Fibroblast of skin of back (primary cell): ENCODE results near the gene SNRPA1.

Experiments
- DNase-seq: peaks from one replicate; pipeline ENCODE4 v3.0.0-alpha.2; 2013

The SNRPA1 gene

GRCh38 chr15:101318839-101319238 lies 23.8 kb upstream of the SNRPA1 start:
- no peak for DNase-seq

DNA sequence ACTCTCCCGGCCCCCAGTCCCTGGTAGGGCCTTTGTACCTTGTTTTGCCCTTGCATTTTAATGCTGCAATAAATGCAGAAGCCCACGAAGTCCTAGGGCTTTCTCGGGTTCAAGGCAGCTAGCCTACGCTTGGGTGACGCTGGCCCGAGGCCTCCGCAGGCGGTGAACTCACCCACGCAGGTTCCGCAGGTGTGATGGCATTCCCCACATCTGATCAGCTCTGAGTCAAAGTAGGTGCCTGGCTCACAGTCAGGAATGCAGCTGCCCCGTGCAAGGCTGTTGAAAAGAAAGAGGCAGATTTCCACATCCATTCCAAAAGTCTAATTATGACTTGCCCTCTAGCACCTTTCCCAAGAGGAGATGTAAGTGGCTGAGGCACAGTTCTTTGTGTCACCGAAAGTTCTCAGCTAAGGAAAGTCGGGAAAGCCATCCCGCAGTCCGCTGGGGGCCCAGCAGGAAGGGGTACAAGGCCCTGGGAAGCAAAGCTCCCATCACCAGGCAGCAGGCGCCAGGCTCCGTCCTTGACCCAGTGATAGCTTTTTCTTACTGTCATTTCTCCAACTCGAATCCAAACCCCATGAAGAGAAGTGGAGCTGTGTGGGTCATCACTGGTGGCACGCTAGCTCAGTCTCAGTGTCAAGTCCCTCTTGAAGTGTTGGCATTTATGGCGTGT lies 23.2 kb upstream of the SNRPA1 start:
- no peak for DNase-seq

DNA sequence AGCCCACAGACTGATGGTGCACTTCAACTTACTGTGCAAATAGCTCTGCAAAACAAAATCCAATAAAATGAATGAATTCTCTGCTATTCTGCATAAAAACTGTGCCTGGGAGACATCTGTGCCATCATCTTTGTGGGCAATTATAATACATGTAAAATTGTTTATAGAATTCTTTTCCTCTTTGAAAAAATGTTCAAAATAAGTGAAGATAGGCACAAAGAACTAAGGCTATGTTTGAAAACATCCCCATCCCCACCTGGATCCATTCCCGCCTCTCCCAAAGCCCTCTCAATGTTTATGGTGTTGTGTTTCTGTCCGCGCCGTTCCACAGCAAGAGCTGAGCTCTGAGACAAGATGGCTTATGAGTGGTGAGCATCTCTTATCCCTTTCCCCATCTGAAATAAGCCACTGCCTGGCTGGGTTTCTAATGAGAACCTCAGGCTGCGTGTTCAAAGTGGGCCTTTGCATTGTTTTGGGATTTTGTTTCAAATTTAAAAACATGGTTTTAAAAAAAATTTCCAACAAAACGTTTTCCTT lies 22.4 kb upstream of the SNRPA1 start:
- no peak for DNase-seq

GRCh38 chr15:101316529-101316928 lies 21.5 kb upstream of the SNRPA1 start:
- DNase-seq, result no peak

- DNase-seq, result no peak
Measured at GRCh38 chr15:101315736-101316135, 20.7 kb upstream of the SNRPA1 start.

GRCh38 chr15:101314336-101315125 lies 19.5 kb upstream of the SNRPA1 start:
- DNase-seq, result no peak

DNA sequence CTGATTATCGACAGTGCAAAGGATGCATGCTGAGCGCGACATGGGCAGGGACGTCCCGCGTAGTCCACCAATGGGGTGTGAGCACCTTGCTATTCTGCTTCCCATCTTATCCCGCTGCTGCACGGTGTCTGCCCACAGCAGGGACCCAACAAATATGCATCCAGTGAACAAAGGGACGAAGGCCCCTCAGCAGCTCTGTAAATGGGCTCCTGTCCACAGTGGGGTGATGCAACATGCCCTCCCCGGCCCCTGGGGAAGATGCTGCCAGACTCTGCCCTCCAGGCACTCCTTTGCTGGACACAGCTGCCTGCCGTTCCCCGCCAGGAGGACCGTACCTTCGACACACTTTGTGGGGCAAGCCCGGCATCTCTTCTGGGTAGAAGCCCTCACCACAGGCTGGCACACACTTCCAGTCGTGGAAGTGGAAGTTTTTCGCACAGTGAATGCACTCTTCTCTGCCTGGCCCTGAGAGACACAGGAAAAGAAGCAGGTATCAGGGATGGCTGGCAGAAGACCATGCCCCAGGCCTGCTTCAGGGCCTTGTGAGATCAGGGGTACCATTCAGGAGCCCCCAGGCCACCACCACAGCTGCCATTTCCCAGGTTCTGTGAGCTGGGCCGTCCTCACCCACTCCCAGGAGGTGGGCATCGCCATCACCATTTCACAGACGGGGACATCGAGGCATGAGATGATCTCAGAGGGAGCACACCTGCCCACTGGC lies 18.2 kb upstream of the SNRPA1 start:
- no peak for DNase-seq

DNA sequence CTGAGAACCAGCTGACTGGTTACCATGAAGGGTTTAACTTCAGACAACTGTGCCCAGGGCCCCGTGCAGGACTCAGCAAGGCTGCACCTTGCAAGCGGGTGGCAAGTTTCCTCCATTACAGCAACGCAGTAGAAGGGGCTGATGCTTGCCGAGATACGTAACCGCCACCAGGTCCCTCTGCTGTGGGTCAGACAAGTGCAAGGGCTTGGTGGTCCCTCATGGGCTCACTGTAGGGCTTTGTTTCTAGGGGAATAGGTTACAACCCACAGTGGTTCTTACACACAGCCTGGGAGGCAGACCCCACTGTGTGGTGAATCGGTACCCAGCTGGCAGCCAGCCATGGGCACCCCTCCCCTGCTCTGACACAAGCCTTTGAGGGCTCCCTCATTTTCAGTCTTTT lies 15.5 kb upstream of the SNRPA1 start:
- DNase-seq, result no peak

DNA sequence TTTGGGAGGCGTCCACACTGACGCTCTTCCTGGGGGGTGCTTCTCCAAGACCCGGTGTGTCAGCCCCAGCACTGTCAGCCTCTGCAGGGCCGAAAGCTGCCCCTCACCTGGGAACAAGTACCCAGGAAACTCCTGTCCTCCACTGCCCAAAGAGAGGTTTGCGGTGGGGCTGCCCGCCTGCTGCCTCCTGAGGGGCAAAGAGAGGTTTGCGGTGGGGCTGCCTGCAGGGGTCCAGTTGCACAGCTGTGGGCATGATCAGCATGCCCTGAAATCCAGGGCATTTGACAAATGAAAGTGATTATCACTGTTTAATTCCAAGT lies 15.1 kb upstream of the SNRPA1 start:
- DNase-seq, result no peak

DNA sequence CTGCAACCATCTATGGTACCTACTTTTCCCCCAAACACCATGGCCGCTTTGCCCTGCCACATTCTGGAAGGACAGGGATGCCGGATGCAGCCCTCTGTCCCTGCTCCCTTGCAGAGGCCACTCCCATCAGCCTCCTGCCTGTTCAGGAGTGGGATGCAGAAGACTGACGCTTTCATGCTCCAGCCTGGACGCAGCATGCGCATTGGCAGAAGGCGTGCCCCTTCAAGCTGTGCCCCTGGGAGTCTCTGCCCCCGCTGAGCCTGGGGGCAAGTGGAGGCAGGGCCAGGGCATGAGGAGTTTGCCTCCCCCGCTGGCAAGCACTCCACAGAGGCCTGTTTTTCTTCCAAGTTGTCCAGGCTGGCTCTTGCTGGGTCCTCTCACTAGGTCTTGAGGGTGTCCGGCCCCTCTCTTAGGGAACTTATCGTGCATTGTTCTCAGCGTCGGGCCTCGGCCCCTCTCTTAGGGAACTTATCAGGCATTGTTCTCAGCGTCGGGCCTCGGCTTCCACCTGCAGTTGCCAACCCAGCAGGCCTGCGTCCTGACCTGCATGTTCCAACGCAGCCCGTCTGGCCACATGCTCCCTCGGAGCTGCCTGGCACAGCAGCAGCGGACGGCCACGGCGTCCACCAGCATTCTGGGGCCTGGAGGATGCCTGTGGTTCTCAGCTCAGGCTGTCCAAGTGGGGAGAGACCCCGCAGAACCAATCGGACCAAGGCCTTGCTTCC lies 14.6 kb upstream of the SNRPA1 start:
- no peak for DNase-seq

DNA sequence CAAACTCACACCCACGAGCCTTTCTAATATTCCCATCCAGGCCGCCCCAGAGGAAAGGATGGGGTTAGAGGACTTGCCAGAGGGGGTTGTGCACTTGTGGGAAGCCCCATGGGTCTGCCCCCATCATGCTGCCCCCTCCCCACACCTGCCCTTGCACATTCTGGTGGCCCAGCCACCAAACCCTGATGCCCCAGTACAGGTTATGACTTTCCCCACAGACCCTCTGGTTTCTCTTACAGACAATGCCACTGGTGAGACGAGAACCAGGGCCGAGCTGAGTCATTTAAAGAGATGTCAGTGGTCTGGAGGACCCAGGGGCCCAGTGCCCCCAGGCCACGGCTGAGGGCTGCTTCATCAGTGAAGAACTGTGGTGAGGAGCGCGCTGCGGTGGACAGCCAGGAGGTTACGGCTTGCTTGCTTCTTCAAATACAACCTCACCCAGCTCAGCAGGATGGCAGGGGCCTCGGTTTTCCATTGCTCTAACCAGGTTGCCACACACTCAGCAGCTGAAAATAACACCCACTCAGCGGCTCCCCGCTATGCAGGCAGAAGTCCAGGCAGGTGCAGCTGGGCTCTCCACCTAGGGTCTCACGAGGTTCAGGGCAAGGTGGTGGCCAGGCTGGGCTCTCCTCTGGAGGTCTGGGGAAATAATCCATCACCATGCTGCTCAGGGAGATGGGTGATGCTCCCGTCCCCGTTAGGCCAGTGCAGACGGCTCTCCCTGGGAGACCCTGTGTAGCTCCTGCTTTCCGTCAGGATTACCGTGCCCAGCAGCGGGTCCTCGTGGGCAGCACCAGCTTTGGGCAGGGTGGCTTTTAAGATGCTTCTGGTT lies 13.8 kb upstream of the SNRPA1 start:
- no peak for DNase-seq

DNA sequence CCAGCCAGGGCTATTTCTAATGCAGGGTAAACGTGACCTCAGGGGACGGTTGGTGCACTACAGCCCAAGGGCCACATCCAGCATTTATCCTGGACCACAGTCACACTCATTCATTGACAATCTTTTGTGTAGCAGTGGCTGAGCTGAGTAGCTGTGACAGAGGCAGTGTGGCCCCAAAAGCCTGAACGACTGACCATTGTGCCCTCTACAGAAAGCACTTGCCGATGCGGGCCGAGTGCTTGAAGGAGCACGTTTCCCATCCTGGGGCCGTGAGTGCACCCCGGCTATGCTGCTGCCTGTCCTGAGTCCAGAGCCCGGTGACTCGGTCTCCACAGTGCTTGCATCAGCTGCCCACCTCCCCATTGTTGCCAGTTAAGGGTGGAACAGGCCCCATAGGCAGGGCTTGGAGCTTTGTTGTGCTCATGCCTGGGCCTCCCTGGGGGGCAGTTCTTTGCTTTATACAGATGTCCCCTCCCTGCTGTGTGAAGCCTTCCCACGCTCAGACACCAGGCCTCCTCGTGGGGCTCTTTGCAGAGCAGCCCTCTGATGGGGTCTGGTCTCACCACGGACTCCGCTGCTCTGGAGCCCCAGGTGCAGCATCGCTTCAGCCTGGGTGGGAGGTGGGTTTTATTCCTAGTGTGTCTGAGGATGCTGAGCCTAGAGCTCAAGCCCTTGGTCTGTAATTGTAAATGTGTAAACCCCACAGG lies 13.0 kb upstream of the SNRPA1 start:
- DNase-seq, result no peak

- DNase-seq, result no peak
Measured at GRCh38 chr15:101307048-101307896, 12.2 kb upstream of the SNRPA1 start.

GRCh38 chr15:101306341-101307047 lies 11.4 kb upstream of the SNRPA1 start:
- DNase-seq, result no peak

DNA sequence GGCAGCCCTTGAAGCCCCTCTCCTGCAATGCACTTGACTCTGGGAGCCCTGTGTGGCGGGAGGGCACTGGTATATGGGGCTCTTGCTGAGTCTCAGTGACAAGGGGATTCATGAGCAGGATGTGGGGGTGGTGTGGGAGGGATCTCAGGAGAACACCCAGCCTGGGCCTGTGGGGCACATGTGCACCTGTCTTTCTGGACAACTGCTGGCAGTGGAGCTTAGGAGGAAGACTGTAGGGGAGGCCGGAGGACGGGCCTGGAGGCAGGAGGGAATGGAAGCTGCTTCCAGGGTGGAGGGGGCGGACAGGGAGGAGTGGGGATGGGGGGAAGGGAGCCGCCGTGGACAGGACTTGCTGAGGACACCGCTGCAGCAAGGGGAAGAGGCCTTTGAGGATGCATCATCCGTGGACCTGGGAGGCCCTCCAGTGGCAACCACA lies 10.8 kb upstream of the SNRPA1 start:
- DNase-seq, result no peak

DNA sequence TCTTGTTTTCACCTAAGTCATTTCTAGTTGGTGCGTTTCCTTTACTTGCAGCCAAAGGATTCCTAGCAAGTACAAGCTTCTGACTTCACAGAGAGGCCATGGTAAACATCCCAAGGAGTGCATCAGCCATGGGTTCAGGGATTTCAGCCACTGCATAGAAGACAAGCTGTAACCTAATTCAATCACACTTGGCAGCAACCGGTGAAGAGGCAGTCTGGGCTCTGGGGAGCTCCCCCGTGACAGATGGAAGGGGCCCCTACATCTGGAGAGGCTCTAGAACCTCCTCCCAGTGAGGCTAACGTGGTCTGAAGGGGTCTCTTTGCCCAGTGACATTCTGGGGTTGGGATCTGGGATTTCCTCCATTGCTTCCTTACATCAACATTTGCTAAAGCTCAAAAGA lies 8.4 kb upstream of the SNRPA1 start:
- no peak for DNase-seq

GRCh38 chr15:101296418-101297405 lies 1.7 kb upstream of the SNRPA1 start:
- DNase-seq, result peak; percentile 79

DNA sequence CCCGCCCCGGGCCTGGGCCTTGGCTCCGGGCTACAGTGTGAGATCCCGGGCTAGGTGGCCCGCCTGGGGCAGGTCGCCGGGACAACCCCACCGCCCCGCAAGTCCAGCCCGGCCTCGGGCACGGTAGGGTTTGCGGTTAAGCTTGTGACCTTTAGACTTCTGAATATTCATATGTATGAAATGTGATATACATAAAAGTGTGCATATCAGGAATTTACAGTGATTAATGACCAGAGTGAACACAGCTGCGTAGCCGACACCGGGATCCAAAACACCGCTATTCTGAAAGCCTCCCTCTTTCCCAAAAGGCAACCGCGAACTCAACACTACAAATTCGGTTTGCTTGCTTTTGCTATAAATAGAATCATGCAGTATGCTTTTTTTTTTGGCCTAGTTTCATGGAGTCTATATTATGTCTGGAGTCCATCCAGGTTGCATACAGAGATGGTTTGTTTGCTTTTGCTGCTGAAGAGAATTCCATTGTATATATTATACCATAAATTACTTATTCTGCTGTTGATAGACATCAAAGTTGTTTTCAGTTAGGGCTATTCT lies 636 bp upstream of the SNRPA1 start:
- DNase-seq, result peak; percentile 89
